ENCODE data around the gene OR10T2.

OR10T2 gene

GRCh38 chr1:158371188-158371953 is 27.9 kb downstream of the OR10T2 start:
- no peak overlapping the region for H3K4me3 ChIP-seq (ENCODE audit: low read depth, low read length, poor library complexity, severe bottlenecking)
- H3F3A ChIP-seq (ENCODE audit: insufficient read depth, low read length) = no peaks in the 10 kb centered on the region
- no peaks in the 10 kb centered on the region for H3K4me1 ChIP-seq (ENCODE audit: insufficient read depth, low read length, severe bottlenecking)
- H3K27me3 ChIP-seq (ENCODE audit: insufficient read depth, low read length) = no peaks in the 10 kb centered on the region
- no peaks in the 10 kb centered on the region for H3K9me3 ChIP-seq (ENCODE audit: low read length)
- no peaks in the 10 kb centered on the region for H3K36me3 ChIP-seq (ENCODE audit: insufficient read depth, low read length)
- H3K27ac ChIP-seq (ENCODE audit: low read depth, low read length, poor library complexity, severe bottlenecking) = no peak overlapping the region
- no peaks in the 10 kb centered on the region for H3K79me2 ChIP-seq (ENCODE audit: insufficient read depth, low read length)
- TF ChIP-seq EZH2 (IDR thresholded peaks at IDR 0.05; ENCODE audit: borderline replicate concordance, low read length) = no peak
- TF ChIP-seq CTCF (IDR thresholded peaks at IDR 0.05; ENCODE audit: low read length) = no peak
- no peaks in the 10 kb centered on the region for H3K9me2 ChIP-seq (ENCODE audit: low read depth, low read length)
- H3K9ac ChIP-seq (ENCODE audit: low read length) = no peak overlapping the region
- no peaks in the 10 kb centered on the region for H4K20me1 ChIP-seq (ENCODE audit: insufficient read depth, low read length)
- H3K4me2 ChIP-seq (ENCODE audit: low read length) = no peak overlapping the region
- H2AFZ ChIP-seq (ENCODE audit: low read length) = no peak overlapping the region

- TF ChIP-seq EZH2 (IDR thresholded peaks at IDR 0.05; ENCODE audit: borderline replicate concordance, low read length) (no peak), CTCF (IDR thresholded peaks at IDR 0.05; ENCODE audit: low read length) (no peak)
- H3K4me3 ChIP-seq (ENCODE audit: low read depth, low read length, poor library complexity, severe bottlenecking) = no peak overlapping the region
- H3K4me1 ChIP-seq (ENCODE audit: insufficient read depth, low read length, severe bottlenecking) = no peaks in the 10 kb centered on the region
- no peaks in the 10 kb centered on the region for H3K27me3 ChIP-seq (ENCODE audit: insufficient read depth, low read length)
- no peak overlapping the region for H3K27ac ChIP-seq (ENCODE audit: low read depth, low read length, poor library complexity, severe bottlenecking)
- no peaks in the 10 kb centered on the region for H3K79me2 ChIP-seq (ENCODE audit: insufficient read depth, low read length)
- no peaks in the 10 kb centered on the region for H3K36me3 ChIP-seq (ENCODE audit: insufficient read depth, low read length)
- H3K9ac ChIP-seq (ENCODE audit: low read length) = no peak overlapping the region
- no peaks in the 10 kb centered on the region for H3F3A ChIP-seq (ENCODE audit: insufficient read depth, low read length)
- H3K4me2 ChIP-seq (ENCODE audit: low read length) = no peak overlapping the region
- H3K9me2 ChIP-seq (ENCODE audit: low read depth, low read length) = no peaks in the 10 kb centered on the region
- no peaks in the 10 kb centered on the region for H3K9me3 ChIP-seq (ENCODE audit: low read length)
- H2AFZ ChIP-seq (ENCODE audit: low read length) = no peak overlapping the region
- H4K20me1 ChIP-seq (ENCODE audit: insufficient read depth, low read length) = no peaks in the 10 kb centered on the region
Observed at GRCh38 chr1:158366783-158367182, 32.5 kb downstream of the OR10T2 start.

GRCh38 chr1:158362941-158363340 is 36.3 kb downstream of the OR10T2 start:
- H3K27ac ChIP-seq (ENCODE audit: low read depth, low read length, poor library complexity, severe bottlenecking) = no peak overlapping the region
- H4K20me1 ChIP-seq (ENCODE audit: insufficient read depth, low read length) = no peaks in the 10 kb centered on the region
- H3K27me3 ChIP-seq (ENCODE audit: insufficient read depth, low read length) = no peaks in the 10 kb centered on the region
- H3F3A ChIP-seq (ENCODE audit: insufficient read depth, low read length) = no peaks in the 10 kb centered on the region
- H3K4me1 ChIP-seq (ENCODE audit: insufficient read depth, low read length, severe bottlenecking) = no peaks in the 10 kb centered on the region
- no peaks in the 10 kb centered on the region for H3K9me3 ChIP-seq (ENCODE audit: low read length)
- H3K79me2 ChIP-seq (ENCODE audit: insufficient read depth, low read length) = no peaks in the 10 kb centered on the region
- H3K9me2 ChIP-seq (ENCODE audit: low read depth, low read length) = no peaks in the 10 kb centered on the region
- no peak overlapping the region for H3K4me2 ChIP-seq (ENCODE audit: low read length)
- no peak overlapping the region for H3K4me3 ChIP-seq (ENCODE audit: low read depth, low read length, poor library complexity, severe bottlenecking)
- no peak overlapping the region for H2AFZ ChIP-seq (ENCODE audit: low read length)
- H3K36me3 ChIP-seq (ENCODE audit: insufficient read depth, low read length) = no peaks in the 10 kb centered on the region
- no peak for TF ChIP-seq CTCF (IDR thresholded peaks at IDR 0.05; ENCODE audit: low read length)
- TF ChIP-seq EZH2 (IDR thresholded peaks at IDR 0.05; ENCODE audit: borderline replicate concordance, low read length) = no peak
- no peak overlapping the region for H3K9ac ChIP-seq (ENCODE audit: low read length)

Measured in OCI-LY1 (cell line).